GM21526 (cell line): ENCODE measurements around the gene SLC7A5.
"Not testable (repeated sequence)": the region's sequence is repeated elsewhere in the genome, so short reads cannot be mapped to it uniquely, and the experiment has no call there.

Source experiments
- ATAC-seq: cut with Tn5 transposase; IDR thresholded peaks from one replicate; pipeline ENCODE4 v1.9.1; 2021; ENCODE audit warnings: moderate library complexity; ENCODE audit not compliant: unreplicated experiment, low FRiP score

The SLC7A5 gene

GRCh38 chr16:87806641-87807546, 62.4 kb downstream of the SLC7A5 start:
- ATAC-seq, result no peak

GRCh38 chr16:87806261-87806640, 63.1 kb downstream of the SLC7A5 start:
- ATAC-seq, result no peak

DNA sequence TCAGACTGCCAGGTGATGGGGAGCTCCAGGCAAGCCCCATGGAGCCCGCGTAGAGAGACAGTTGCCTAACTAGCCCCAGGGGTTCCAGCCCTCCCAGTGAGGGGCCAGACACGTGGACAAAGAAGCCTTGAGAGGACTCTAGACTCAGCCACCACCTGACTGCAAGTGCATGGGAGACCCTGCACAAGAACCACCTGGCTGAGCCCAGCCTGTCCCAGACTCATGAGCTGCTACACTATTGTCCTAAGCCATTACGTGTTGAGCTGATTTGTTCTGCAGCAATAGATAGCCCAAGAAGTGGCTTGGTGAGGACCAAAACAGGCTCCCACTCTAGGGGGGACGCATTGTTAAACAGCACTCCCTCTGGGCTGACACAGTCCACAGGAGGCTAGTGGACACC, 65.9 kb downstream of the SLC7A5 start:
- ATAC-seq, result no peak

GRCh38 chr16:87802670-87803069, 66.6 kb downstream of the SLC7A5 start:
- no peak for ATAC-seq

DNA sequence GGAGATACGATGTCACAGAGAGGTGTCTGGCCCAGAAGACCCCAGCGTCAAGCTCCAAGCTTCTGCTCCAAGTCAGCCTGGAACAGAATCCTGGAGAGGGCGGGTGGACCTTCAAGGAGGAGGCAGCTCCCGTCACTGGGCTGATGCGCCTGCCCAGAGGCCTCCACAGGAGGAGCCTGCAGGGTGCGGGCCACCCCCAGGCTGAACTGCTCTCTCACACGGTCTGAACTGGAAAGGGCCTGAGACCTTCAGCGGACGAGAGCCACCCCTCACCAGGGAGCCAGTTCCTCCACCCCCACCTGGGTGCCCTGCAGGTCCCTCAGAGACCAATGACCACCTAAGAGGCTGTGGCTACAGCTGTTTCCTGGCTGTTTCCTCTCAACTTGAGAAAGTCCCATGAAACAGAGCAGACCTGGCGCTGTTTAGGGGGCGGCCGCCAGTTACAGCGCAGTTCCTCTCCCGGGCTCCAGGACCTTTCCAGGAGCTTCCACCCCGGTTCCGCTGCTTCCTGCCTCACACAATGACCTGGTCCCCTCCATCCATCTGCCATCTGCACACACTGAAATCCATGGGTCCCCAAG, 67.5 kb downstream of the SLC7A5 start:
- ATAC-seq, result no peak

DNA sequence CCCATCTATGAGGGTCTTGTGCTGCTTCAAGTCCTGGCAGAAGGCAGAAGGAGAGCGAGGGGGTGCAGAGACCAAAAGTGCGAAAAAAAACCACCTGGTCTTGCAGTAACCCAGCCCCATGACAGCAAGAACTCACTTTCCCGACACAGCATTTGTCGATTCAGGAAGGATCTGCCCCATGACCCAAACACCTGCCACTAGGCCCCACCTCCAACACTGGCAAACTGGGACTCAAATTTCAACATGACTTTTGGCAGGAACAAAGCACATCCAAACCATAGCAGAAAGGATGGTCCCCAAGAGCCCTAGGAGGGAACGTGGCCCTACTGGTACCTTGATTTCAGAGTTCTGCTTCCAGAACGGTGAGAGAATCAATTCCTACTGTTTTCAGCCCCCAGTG, 68.8 kb downstream of the SLC7A5 start:
- ATAC-seq, result no peak

DNA sequence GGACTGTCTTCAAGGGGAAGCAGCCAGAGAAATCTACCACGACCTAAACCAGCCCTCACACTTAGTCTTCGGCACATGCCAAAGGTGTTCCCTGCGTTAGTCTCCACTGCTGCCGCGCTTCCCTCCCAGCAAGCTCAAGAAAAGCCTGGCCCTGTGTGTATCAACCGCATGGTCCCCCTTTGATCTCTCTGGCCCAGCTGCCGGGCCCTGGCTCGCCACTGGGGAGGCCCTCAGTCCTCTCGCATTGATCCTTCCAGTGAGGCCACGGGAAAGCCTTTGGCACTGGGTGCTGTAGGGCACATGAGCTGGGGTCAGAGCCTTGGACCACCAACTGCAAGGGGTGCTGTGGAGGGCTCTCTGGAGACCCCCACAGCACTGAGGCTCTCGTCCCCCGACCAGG, 74.0 kb downstream of the SLC7A5 start:
- no peak for ATAC-seq

DNA sequence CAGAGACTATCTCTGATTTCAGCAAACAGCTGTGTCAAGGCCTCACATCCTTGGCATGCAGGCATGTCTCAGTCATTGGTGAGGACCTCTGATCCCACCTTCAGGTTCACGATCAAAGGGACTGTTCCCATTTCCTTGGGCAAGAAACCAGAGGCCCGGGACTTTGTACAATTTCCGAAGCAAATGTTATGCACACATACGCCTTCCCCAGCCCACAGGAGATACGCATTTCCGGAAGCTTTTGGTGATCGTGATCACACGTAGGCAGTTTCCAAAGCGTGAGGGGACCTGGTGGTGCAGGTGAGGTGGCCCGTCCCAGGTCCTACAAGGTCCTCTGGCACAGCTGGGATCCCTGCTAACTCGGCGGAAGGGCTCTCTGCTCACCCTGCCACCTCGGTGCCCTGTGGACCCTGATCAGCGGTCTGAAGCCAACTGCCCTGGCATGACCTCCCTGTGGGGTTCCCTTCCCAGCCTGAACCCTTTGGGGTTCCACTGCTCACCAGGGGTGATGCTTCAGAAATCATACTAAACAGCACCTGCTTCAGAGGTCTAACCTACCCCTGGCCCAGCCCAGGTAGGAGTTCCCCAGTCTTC, 74.7 kb downstream of the SLC7A5 start:
- no peak for ATAC-seq

DNA sequence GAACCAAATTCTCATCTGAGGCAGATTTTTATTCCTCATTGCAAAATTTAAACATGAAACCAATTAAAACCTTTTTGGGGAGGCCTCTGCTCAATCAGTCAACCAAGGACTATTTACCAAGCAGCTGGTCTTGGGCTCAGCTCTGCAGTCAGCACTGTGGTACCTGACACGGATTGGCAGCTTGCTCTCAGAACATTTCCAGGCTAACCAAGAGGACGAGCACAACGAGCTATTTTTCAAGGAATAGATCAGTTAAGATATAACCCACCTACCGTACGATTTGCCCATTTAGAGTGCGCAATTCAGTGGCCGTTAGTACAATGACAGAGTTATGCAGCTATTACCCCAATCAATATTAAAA, 77.1 kb downstream of the SLC7A5 start:
- ATAC-seq, result no peak

- ATAC-seq, result no peak
Measured at GRCh38 chr16:87791295-87792204, 77.8 kb downstream of the SLC7A5 start.

DNA sequence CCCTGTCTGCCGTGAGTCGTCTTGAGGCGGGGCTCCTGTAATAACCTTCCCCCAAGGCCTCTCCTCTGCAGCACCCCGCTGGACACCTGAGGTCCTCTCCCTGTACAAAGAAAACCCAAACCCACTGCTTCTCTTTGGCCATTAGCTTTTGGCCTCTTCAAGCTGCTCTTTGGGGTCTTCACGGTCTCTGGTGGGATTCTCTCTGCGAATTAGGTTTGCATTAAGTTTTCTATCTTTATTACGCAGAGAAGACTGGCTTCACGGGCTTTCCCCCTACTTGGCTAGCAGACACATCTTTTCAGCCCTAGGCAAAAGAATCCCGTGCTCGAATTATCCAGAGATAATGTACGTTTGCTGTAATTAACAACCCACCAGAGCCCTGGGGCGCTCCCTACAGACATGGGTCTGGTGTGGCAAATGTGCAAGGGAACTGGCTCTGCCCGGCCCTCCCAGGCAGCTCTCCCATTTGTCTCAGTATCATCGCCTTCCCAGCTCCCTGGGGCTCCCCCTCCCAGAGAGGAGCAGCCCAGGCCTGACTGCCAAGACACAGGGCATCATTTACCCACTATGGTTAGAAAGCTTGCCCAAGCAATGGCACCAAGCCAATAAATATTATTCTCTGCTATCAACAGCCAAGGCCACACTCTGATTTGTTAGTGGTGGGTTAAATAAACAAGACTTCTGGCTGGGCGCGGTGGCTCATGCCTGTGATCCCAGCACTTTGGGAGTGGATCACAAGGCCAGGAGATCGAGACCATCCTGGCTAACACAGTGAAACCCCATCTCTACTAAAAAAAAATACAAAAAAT, 78.8 kb downstream of the SLC7A5 start:
- no peak for ATAC-seq

DNA sequence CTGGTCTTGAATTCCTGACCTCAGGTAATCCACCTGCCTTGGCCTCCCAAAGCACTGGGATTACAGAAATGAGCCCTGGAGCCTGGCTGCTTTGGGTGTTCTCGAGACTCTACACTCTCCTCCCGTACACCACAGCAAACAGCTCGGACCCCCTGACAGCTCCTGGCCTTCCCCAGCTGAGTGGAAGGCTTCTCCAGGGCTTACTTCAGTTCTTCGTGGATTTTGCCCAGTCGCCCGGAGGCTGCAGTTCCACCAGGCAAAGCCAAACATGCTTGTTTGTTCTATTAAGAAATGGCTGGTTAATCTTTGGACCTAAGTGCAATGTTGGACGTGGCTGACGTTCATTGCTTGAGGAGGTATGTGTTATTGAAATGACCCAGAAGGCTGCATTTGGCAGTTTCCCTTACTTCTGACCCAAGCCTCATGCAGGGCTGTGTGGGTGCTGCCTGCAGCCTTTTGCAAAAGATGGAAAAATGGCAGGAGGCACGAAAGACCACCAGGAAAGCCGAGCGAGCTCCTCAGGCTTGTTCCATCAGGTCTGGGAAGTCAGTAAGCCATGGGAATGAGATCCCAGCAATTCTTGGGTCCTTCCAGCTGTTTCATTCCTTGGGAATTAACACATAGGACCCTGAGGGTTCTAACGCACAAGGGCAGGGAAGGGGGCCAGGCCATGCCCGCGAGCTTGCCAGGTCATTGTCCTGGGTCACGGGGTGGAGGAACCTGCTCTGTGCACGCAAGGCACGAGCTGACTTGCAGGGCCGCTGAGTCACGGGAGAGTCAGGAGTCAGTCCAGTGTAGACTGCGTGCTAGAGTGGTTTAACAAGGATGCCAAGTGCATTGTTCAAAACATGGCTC, 79.6 kb downstream of the SLC7A5 start:
- no peak for ATAC-seq

GRCh38 chr16:87788730-87789436, 80.4 kb downstream of the SLC7A5 start:
- not testable (repeated sequence) for ATAC-seq

- not testable (repeated sequence) for ATAC-seq
Measured at GRCh38 chr16:87787451-87788091, 81.7 kb downstream of the SLC7A5 start.

- ATAC-seq, result no peak
Measured at GRCh38 chr16:87784812-87785211, 84.5 kb downstream of the SLC7A5 start.

GRCh38 chr16:87782033-87782432, 87.3 kb downstream of the SLC7A5 start:
- no peak for ATAC-seq

- ATAC-seq, result no peak
Measured at GRCh38 chr16:87780385-87780989, 88.8 kb downstream of the SLC7A5 start.
